ENCODE results near the gene OSM.

Gene OSM

DNA sequence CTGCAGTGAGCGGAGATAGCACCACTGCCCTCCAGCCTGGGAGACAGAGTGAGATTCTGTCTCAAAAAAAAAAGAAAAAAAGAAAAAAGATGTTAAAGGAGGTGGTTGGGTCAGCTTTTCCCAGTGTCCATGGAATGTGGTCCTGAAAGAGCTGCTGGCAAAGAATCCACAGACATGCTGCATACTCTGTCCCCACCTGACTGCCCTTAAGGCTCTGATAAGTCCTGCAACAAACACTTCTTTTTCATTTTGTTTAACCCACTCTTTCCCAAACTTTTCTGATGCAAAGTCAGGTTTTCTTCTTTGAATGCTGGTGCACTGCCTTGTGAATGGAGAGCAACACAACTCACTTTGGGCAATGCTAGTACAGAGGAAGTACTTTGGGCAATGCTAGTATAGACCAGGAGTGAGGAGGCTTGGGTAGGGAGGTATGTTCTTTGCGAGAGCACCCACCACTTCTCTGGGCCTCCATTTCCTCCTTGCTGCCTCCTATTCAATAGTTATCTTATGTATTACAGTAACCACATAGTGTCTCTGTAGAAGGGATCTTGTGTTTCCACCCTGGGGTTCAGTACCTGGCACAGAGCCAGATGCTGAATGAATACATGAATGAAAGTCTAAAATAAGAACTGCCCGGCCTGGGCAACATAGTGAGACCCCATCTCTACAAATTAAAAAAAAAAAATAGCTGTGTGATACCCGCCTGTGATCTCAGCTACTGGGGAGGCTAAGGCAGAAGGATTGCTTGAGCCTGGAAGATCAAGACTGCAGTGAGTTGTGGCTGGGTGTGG, 39.0 kb downstream of the OSM start:
- Histone ChIP-seq H3K36me3 (replicated peaks; ENCODE audit: low read depth, low read length) (no peaks in the 10 kb centered on the region), H3K4me3 (ENCODE audit: low read length) (no peak overlapping the region), H3K27ac (ENCODE audit: low read length) (no peak overlapping the region), H3K4me2 (ENCODE audit: low read length) (no peak overlapping the region), H4K20me1 (ENCODE audit: insufficient read depth, low read length) (no peaks in the 10 kb centered on the region), H3K27me3 (ENCODE audit: low read depth, low read length) (peaks cover 44% of the 10 kb centered on the region), H3K79me2 (ENCODE audit: low read length) (no peaks in the 10 kb centered on the region), H2AFZ (ENCODE audit: low read depth, low read length) (no peak overlapping the region), H3K9ac (ENCODE audit: low read length) (no peak overlapping the region), H3K4me1 (ENCODE audit: low read length) (peaks cover 20% of the 10 kb centered on the region), H3K9me3 (ENCODE audit: insufficient read depth, low read length) (no peaks in the 10 kb centered on the region)
- TF ChIP-seq EZH2phosphoT487 (IDR thresholded peaks at IDR 0.05; ENCODE audit: low read depth), result no peak
- TF ChIP-seq, protein P1, sequence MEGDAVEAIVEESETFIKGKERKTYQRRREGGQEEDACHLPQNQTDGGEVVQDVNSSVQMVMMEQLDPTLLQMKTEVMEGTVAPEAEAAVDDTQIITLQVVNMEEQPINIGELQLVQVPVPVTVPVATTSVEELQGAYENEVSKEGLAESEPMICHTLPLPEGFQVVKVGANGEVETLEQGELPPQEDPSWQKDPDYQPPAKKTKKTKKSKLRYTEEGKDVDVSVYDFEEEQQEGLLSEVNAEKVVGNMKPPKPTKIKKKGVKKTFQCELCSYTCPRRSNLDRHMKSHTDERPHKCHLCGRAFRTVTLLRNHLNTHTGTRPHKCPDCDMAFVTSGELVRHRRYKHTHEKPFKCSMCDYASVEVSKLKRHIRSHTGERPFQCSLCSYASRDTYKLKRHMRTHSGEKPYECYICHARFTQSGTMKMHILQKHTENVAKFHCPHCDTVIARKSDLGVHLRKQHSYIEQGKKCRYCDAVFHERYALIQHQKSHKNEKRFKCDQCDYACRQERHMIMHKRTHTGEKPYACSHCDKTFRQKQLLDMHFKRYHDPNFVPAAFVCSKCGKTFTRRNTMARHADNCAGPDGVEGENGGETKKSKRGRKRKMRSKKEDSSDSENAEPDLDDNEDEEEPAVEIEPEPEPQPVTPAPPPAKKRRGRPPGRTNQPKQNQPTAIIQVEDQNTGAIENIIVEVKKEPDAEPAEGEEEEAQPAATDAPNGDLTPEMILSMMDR (IDR thresholded peaks at IDR 0.05; ENCODE audit: low read depth, low read length), result no peak

DNA sequence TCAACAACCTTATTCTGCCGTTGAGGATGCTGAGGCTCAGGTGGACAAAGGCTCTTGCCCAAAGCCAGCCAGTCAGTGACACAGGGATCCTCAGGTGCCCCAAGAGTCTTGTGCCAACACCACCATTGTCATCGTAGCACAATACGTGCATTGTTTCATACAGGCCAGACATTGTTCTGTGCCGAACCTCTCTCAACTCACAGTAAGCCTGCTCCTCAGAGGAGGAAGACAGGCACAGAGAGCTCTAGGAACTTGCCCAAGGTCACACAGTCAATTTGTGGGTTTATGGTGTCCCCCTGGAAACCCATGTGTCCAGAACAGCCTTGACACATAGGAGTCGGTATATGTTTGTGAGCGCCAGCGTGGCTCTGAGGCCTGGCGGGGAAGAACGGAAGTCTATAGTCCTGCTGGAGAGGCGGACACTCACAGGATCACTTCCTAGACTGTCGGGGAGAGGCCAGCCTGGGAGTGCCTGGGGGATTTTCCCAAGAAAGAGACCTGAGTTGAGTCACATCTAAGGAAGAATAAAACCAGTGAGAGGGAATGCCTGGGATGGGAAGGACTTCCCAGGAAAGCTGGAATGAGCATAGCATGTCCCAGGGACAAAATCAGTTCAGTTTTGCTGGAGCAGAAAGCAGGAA, 40.3 kb downstream of the OSM start:
- H4K20me1 ChIP-seq (ENCODE audit: insufficient read depth, low read length), result no peaks in the 10 kb centered on the region
- H3K4me3 ChIP-seq (ENCODE audit: low read length), result no peak overlapping the region
- H3K36me3 ChIP-seq (replicated peaks; ENCODE audit: low read depth, low read length), result no peaks in the 10 kb centered on the region
- peaks cover 47% of the 10 kb centered on the region for H3K27me3 ChIP-seq (ENCODE audit: low read depth, low read length)
- no peak overlapping the region for H3K4me2 ChIP-seq (ENCODE audit: low read length)
- no peaks in the 10 kb centered on the region for H3K9me3 ChIP-seq (ENCODE audit: insufficient read depth, low read length)
- H2AFZ ChIP-seq (ENCODE audit: low read depth, low read length), result no peak overlapping the region
- H3K79me2 ChIP-seq (ENCODE audit: low read length), result no peaks in the 10 kb centered on the region
- peaks cover 30% of the 10 kb centered on the region for H3K4me1 ChIP-seq (ENCODE audit: low read length)
- no peak overlapping the region for H3K9ac ChIP-seq (ENCODE audit: low read length)
- H3K27ac ChIP-seq (ENCODE audit: low read length), result no peak overlapping the region
- no peak for TF ChIP-seq EZH2phosphoT487 (IDR thresholded peaks at IDR 0.05; ENCODE audit: low read depth)
- TF ChIP-seq, protein P1 (IDR thresholded peaks at IDR 0.05; ENCODE audit: low read depth, low read length), result no peak

DNA sequence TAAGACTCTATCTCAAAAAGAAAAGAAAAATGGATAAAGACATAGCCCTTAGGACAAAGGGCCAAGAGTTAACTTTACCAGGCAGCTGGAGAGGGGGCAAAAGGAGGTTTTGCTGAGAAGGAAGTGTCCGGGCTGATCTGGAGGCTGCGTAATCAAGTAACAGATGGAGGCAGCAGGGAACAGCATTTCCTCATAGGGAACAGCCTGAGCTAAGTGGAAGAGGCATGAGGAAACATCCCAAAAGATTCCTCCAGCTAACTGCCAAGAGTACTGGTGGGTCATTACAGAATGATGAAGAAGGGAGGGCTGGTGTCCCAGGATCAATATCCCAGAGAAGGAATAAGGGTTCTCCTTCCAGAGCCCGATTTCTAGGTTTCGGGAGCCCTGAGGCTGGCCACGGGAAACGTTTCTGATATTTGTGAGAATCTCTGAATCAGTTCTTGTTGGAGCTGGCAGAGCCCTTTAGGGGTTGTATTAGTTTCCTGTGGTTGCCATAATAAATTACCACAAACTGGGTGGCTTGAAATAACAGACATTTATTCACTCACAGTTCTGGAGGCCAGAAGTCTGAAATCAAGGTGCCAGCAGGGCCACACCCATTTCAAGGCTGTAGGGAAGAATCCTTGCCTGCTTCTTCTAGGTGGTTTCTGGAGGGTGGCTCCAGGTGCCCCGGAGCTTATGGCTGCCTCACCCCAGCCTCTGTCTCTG, 41.3 kb downstream of the OSM start:
- TF ChIP-seq, protein P1 (IDR thresholded peaks at IDR 0.05; ENCODE audit: low read depth, low read length), result no peak
- no peak for TF ChIP-seq EZH2phosphoT487 (IDR thresholded peaks at IDR 0.05; ENCODE audit: low read depth)
- H3K27me3 ChIP-seq (ENCODE audit: low read depth, low read length), result peaks cover 49% of the 10 kb centered on the region
- H3K36me3 ChIP-seq (replicated peaks; ENCODE audit: low read depth, low read length), result no peaks in the 10 kb centered on the region
- H3K4me2 ChIP-seq (ENCODE audit: low read length), result no peak overlapping the region
- no peak overlapping the region for H3K27ac ChIP-seq (ENCODE audit: low read length)
- no peaks in the 10 kb centered on the region for H3K79me2 ChIP-seq (ENCODE audit: low read length)
- peaks cover 39% of the 10 kb centered on the region for H3K4me1 ChIP-seq (ENCODE audit: low read length)
- H3K9ac ChIP-seq (ENCODE audit: low read length), result no peak overlapping the region
- no peaks in the 10 kb centered on the region for H4K20me1 ChIP-seq (ENCODE audit: insufficient read depth, low read length)
- H3K4me3 ChIP-seq (ENCODE audit: low read length), result no peak overlapping the region
- H3K9me3 ChIP-seq (ENCODE audit: insufficient read depth, low read length), result no peaks in the 10 kb centered on the region
- no peak overlapping the region for H2AFZ ChIP-seq (ENCODE audit: low read depth, low read length)

All from OCI-LY3 (cell line).